HepG2 (cell line): ENCODE measurements around the gene NAA25. TPM values are rescaled to one million over a fixed set of nuclear protein-coding genes. Genes with fewer than 3 reads are reported as not detected.

Experiments
- CREM ChIP-seq, 2 experiments: sonication (generic) in 1 of 2; formaldehyde crosslinking in 1 of 2; IDR thresholded peaks; 2 replicates each; pipeline versions ENCODE4 v1.4.0 to v1.6.1; 2016 to 2020; ENCODE audit warnings: antibody characterized with exemption in 1 of 2, mild to moderate bottlenecking in 1 of 2, missing genetic modification reagents in 1 of 2
- GLI4 ChIP-seq: sonication (generic); formaldehyde crosslinking; IDR thresholded peaks from 2 replicates; pipeline ENCODE4 v1.5.1; 2020; ENCODE audit warnings: missing genetic modification reagents, mild to moderate bottlenecking, moderate library complexity, borderline replicate concordance
- GLMP ChIP-seq: sonication (generic); formaldehyde crosslinking; IDR thresholded peaks from 2 replicates; pipeline ENCODE4 v1.9.0; 2021; ENCODE audit warnings: missing genetic modification reagents, mild to moderate bottlenecking, borderline replicate concordance
- KAT8 ChIP-seq: IDR thresholded peaks from 2 replicates; pipeline ENCODE4 v1.6.1; 2016; ENCODE audit warnings: missing genetic modification reagents, missing compliant biosample characterization
- MXD1 ChIP-seq: sonication (generic); formaldehyde crosslinking; IDR thresholded peaks from 2 replicates; pipeline ENCODE4 v1.4.0; 2020; ENCODE audit warnings: mild to moderate bottlenecking, missing genetic modification reagents
- PCBP2 ChIP-seq: fragments of 200-400 bp; formaldehyde crosslinking; optimal IDR thresholded peaks from 2 replicates; pipeline ENCODE3; 2018; ENCODE audit warnings: low read length, low read depth; ENCODE audit not compliant: poor library complexity, severe bottlenecking
- RBFOX2 ChIP-seq: fragments of 200-400 bp; formaldehyde crosslinking; IDR thresholded peaks from 2 replicates; pipeline ENCODE4 v1.6.1; 2017; ENCODE audit warnings: low read depth, mild to moderate bottlenecking, low read length
- SP1 ChIP-seq, 2 experiments: fragments of 450-650 bp in 1 of 2; sonication (generic) in 1 of 2; formaldehyde crosslinking in 1 of 2; IDR thresholded peaks; 2 replicates each; pipeline versions ENCODE4 v1.4.0 to v1.6.1; 2016 to 2020; ENCODE audit warnings: missing genetic modification reagents in 1 of 2
- TGIF2 ChIP-seq: IDR thresholded peaks from 2 replicates; pipeline ENCODE4 v1.6.1; 2016; ENCODE audit warnings: control low read depth, missing compliant biosample characterization
- TRIM22 ChIP-seq: fragments of 450-650 bp; IDR thresholded peaks from 2 replicates; pipeline ENCODE4 v1.6.1; 2017
- YEATS2 ChIP-seq: sonication (generic); formaldehyde crosslinking; IDR thresholded peaks from 2 replicates; pipeline ENCODE4 v1.4.0; 2020; ENCODE audit warnings: missing genetic modification reagents, borderline replicate concordance
- ZFP1 ChIP-seq: IDR thresholded peaks from 2 replicates; pipeline ENCODE4 v1.6.1; 2016
- ZFP91 ChIP-seq: sonication (generic); formaldehyde crosslinking; IDR thresholded peaks from 2 replicates; pipeline ENCODE4 v1.9.0; 2022; ENCODE audit warnings: missing genetic modification reagents, mild to moderate bottlenecking, borderline replicate concordance
- ZFY ChIP-seq: sonication (generic); formaldehyde crosslinking; IDR thresholded peaks from 2 replicates; pipeline ENCODE4 v1.4.0; 2020; ENCODE audit warnings: missing genetic modification reagents
- ZGPAT ChIP-seq: IDR thresholded peaks from 2 replicates; pipeline ENCODE4 v1.6.1; 2016; ENCODE audit warnings: mild to moderate bottlenecking
- ZNF124 ChIP-seq: sonication (generic); formaldehyde crosslinking; IDR thresholded peaks from 2 replicates; pipeline ENCODE4 v1.4.0; 2020; ENCODE audit warnings: missing genetic modification reagents
- ZNF180 ChIP-seq: sonication (generic); formaldehyde crosslinking; IDR thresholded peaks from 2 replicates; pipeline ENCODE4 v1.4.0; 2020; ENCODE audit warnings: low read depth, missing genetic modification reagents, borderline replicate concordance
- ZNF230 ChIP-seq: sonication (generic); formaldehyde crosslinking; IDR thresholded peaks from 2 replicates; pipeline ENCODE4 v1.4.0; 2020; ENCODE audit warnings: mild to moderate bottlenecking, missing genetic modification reagents
- ZNF430 ChIP-seq: sonication (generic); formaldehyde crosslinking; IDR thresholded peaks from 2 replicates; pipeline ENCODE4 v1.9.0; 2021; ENCODE audit warnings: mild to moderate bottlenecking, missing genetic modification reagents
- ZNF446 ChIP-seq: sonication (generic); formaldehyde crosslinking; IDR thresholded peaks from 2 replicates; pipeline ENCODE4 v1.5.0; 2020; ENCODE audit warnings: mild to moderate bottlenecking, missing genetic modification reagents
- ZNF510 ChIP-seq: sonication (generic); formaldehyde crosslinking; IDR thresholded peaks from 2 replicates; pipeline ENCODE4 v1.4.0; 2020; ENCODE audit warnings: low read depth, mild to moderate bottlenecking, missing genetic modification reagents
- ZNF616 ChIP-seq: sonication (generic); formaldehyde crosslinking; IDR thresholded peaks from 2 replicates; pipeline ENCODE4 v1.5.0; 2020; ENCODE audit warnings: low read depth, mild to moderate bottlenecking, missing genetic modification reagents
- polyA plus RNA-seq, 8 experiments: library from polyadenylated mRNA; depleted of rRNA in 3 of 8; stranded (reverse) in 7 of 8; unstranded in 1 of 8; fragments of >200 nt; fragmentation: Illumina TruSeq in 4 of 8; extraction: Trizol in 4 of 8; gene quantifications; 2 replicates each; pipeline versions ENCODE4 v1.2.1 to v1.2.3, GENCODE V29; 2011 to 2016; ENCODE audit warnings: low read depth in 4 of 8, missing spikeins in 1 of 8, mixed read lengths in 1 of 8; ENCODE audit not compliant: insufficient read depth in 1 of 8
- total RNA-seq, 5 experiments: library from RNA; depleted of rRNA; stranded (reverse); fragments of >200 nt; fragmentation: Illumina TruSeq; extraction: Trizol; gene quantifications; 2 replicates each; pipeline ENCODE4 v1.2.3, GENCODE V29; 2016; ENCODE audit warnings: low read depth in 1 of 5

NAA25 gene
- total and polyA plus RNA-seq, 2 of the 13 experiments (the other 11 are each of a cell fraction or from before 2014, with no cell fraction given) = 11.4 to 32.0 TPM

- TF ChIP-seq TRIM22 = no peak
- peak; percentile 68; the same call in 1 of the 2 replicates for TF ChIP-seq ZNF430 (CRISPR knock-in tag)
- TF ChIP-seq PCBP2 = no peak
- TF ChIP-seq ZFY (CRISPR knock-in tag) = peak; percentile 91
- TF ChIP-seq YEATS2 = peak; percentile 69; the same call in 1 of the 2 replicates
- no peak; the same call in 1 of the 2 replicates for TF ChIP-seq ZNF616 (CRISPR knock-in tag)
- TF ChIP-seq ZFP1 (CRISPR knock-in tag) = no peak
- TF ChIP-seq ZNF124 = no peak
- no peak; the same call in 1 of the 2 replicates for TF ChIP-seq GLI4 (CRISPR knock-in tag)
- peak; percentile 92; the same call in 1 of the 2 replicates for TF ChIP-seq TGIF2
- peak; percentile 83 for TF ChIP-seq RBFOX2
- TF ChIP-seq ZNF446 (CRISPR knock-in tag) = peak; percentile 68; the same call in 1 of the 2 replicates
- TF ChIP-seq GLMP (CRISPR knock-in tag) = no peak
- TF ChIP-seq ZGPAT (CRISPR knock-in tag) = peak; percentile 57; the same call in 1 of the 2 replicates
- TF ChIP-seq CREM (IDR thresholded peaks at IDR 0.05) = peak; percentile 61
- no peak for TF ChIP-seq CREM (CRISPR knock-in tag; IDR thresholded peaks at IDR 0.05)
- TF ChIP-seq ZNF230 = peak; percentile 69; the same call in 1 of the 2 replicates
- 0 out of 2 replicates have a peak, but pooled peaks have one; percentile 39 for TF ChIP-seq ZNF180 (CRISPR knock-in tag)
- peak; percentile 86 for TF ChIP-seq KAT8 (CRISPR knock-in tag)
- peak; percentile 16; the same call in 1 of the 2 replicates for TF ChIP-seq MXD1 (CRISPR knock-in tag)
- TF ChIP-seq ZFP91 (CRISPR knock-in tag) = peak; percentile 94
- TF ChIP-seq SP1 (IDR thresholded peaks at IDR 0.05) = no peak; the same call in 1 of the 2 replicates
- TF ChIP-seq SP1 (CRISPR knock-in tag; IDR thresholded peaks at IDR 0.05) = peak; percentile 96
- TF ChIP-seq ZNF510 (CRISPR knock-in tag) = 0 out of 2 replicates have a peak, but pooled peaks have one; percentile 64
Measured at GRCh38 chr12:112125250-112125999, 16.8 kb upstream of the NAA25 start, which contains the start of gene TRAFD1 (continued).
